Esophagus squamous epithelium (tissue), 4 donors: ENCODE data around the gene NGDN.

Experiments used
- CTCF ChIP-seq, 6 experiments: fragments of 450-650 bp in 4 of 6; fragments of 200-600 bp in 2 of 6; sonication (generic) in 2 of 6; IDR thresholded peaks; one replicate each; pipeline ENCODE4 v1.5.1; 2016 to 2019; ENCODE audit warnings: antibody characterized with exemption in 6 of 6, mild to moderate bottlenecking in 4 of 6, moderate library complexity in 4 of 6
- POLR2A ChIP-seq, 4 donors: fragments of 450-650 bp; IDR thresholded peaks; one replicate each; pipeline ENCODE4 v1.6.1; 2017; ENCODE audit warnings: antibody characterized with exemption in 4 of 4, mild to moderate bottlenecking in 4 of 4, moderate library complexity in 3 of 4

GRCh38 chr14:23452237-23452636, 17.3 kb upstream of the NGDN start:
- no peak for TF ChIP-seq POLR2A (IDR thresholded peaks at IDR 0.05)
- TF ChIP-seq CTCF (IDR thresholded peaks at IDR 0.05) = no peak
